Erythroblast (primary cell): ENCODE results near the gene CEBPG.

ENCODE experiments used
- GATA1 ChIP-seq: IDR thresholded peaks from 2 replicates; pipeline ENCODE4 v1.6.1; 2011; ENCODE audit warnings: low read depth, mild to moderate bottlenecking, control low read depth, low read length, moderate library complexity
- POLR2A ChIP-seq: IDR thresholded peaks from 2 replicates; pipeline ENCODE4 v1.6.1; 2011; ENCODE audit warnings: mild to moderate bottlenecking, low read length

DNA sequence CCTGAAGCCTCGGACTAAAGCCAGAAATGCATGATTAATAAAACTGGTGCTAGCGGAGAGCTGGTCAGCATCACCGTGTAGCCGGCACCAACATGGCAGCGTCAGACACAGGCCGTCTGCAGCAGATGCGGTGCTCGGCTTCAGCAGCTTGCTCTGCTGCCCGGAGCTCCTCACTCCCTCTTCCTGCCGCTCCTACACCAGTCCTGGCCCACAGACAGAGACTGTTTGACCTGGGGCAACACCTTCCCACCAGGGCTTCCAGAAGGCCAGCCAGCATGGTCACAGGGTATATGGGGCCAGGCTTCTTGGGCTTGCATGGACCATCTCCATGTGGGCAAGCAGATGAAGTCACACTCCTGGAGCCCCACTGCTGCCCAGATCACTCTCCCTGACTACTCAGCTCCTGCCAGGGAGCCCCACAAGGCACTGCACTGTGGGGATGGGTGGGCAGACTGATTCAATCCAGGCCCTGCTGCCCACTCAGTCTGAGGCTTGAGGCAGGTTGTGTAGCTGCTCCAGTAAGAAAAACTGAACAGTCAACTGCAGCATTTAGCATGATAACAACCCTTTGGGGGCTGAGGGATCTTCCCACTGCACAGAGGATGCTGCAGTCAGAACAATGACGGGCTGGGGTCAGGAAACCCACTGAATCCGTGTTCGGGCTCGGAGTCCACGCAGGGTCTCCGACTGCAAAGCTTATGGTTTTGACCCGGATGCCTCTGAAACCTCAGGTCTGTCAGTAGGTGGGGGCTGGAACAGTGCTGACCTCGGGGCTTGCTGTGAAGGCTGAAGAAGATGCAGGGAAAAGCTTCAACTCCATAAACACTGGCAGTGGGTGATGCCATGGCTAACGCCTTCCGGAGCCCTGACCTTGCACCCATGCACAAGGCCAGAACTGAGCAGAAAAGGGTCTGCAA lies 45.6 kb downstream of the CEBPG start:
- no peak for TF ChIP-seq POLR2A
- TF ChIP-seq GATA1 = no peak
